ENCODE data around the gene RRP12. TPM values are rescaled to one million over a fixed set of nuclear protein-coding genes. Genes with fewer than 3 reads are reported as not detected.

The RRP12 gene
- total and polyA plus RNA-seq, 2 donors (not counting 3 experiments of a cell fraction or from before 2014, with no cell fraction given) = 13.6 to 35.8 TPM

DNA sequence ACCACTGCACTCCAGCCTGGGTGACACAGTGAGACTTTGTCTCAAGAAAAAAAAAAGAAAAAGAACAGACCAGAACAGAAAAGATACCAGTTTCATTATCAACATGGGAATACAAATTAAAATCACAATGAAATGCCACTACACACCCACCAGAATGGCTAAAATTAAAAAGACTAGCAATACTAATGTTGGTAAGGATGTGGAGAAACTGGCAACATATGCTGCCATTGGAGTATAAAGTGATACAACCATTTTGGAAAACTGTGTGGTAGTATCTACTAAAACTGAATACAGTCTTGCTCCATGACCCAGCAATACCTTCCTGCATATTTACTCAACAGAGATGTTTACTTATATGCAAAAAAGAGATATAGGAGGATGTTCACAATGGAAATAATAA lies 2.9 kb upstream of the RRP12 start:
- POLR2A ChIA-PET = no interaction called here

More for the DNA sequence above, 2.9 kb upstream of the RRP12 start:
- Histone ChIP-seq H3K79me2 (ENCODE audit: control insufficient read depth, insufficient read depth, low read length) (peaks cover 4% of the 10 kb centered on the region), H3K9me1 (replicated peaks; ENCODE audit: control insufficient read depth, extremely low read depth, insufficient read depth, low read length) (no peaks in the 10 kb centered on the region), H3K4me2 (ENCODE audit: insufficient read depth, low read length) (no peak overlapping the region), H3K36me3 (ENCODE audit: control insufficient read depth in 2 of 2, extremely low read depth in 1 of 2, insufficient read depth in 2 of 2, low read length in 2 of 2) (no peaks in the 10 kb centered on the region), H3K4me3 (replicated peaks in 1 of 3; ENCODE audit: insufficient read depth in 1 of 3, low read depth in 1 of 3, low read length in 3 of 3) (no peak overlapping the region), H3K4me1 (ENCODE audit: control insufficient read depth, extremely low read depth, insufficient read depth, low read length) (peaks cover 10% of the 10 kb centered on the region), H3K27me3 (ENCODE audit: control insufficient read depth in 2 of 2, insufficient read depth in 2 of 2, low read length in 2 of 2) (no peaks in the 10 kb centered on the region), H2AFZ (ENCODE audit: low read depth, low read length) (no peak overlapping the region), H4K20me1 (replicated peaks; ENCODE audit: control insufficient read depth, extremely low read depth, insufficient read depth, low read length) (no peaks in the 10 kb centered on the region), H3K27ac (ENCODE audit: insufficient read depth, low read depth, low read length) (no peak overlapping the region), H3K9ac (replicated peaks; ENCODE audit: extremely low read depth, insufficient read depth, low read length) (no peak overlapping the region), H3K9me3 (replicated peaks; ENCODE audit: control insufficient read depth, insufficient read depth, low read length) (no peaks in the 10 kb centered on the region)
- BruUV-seq (replicated peaks) = no TSS peak
- TF ChIP-seq POLR2AphosphoS5 (IDR thresholded peaks at IDR 0.05; ENCODE audit: insufficient read depth, low read depth, low read length) (no peak), MYC (IDR thresholded peaks at IDR 0.05; ENCODE audit: low read depth, low read length) (no peak), GATA2 (IDR thresholded peaks at IDR 0.05; ENCODE audit: insufficient read depth, insufficient read length, low read depth, low read length) (no peak), EZH2 (IDR thresholded peaks at IDR 0.05; ENCODE audit: borderline replicate concordance, low read depth, low read length, severe bottlenecking) (no peak), JUN (IDR thresholded peaks at IDR 0.05; ENCODE audit: borderline replicate concordance, insufficient read depth, insufficient read length, low read depth) (no peak), FOS (IDR thresholded peaks at IDR 0.05; ENCODE audit: borderline replicate concordance, insufficient read depth, low read length) (no peak), POLR2A (IDR thresholded peaks at IDR 0.05; ENCODE audit: low read depth, low read length) (no peak)
- TF ChIP-seq, protein P1, sequence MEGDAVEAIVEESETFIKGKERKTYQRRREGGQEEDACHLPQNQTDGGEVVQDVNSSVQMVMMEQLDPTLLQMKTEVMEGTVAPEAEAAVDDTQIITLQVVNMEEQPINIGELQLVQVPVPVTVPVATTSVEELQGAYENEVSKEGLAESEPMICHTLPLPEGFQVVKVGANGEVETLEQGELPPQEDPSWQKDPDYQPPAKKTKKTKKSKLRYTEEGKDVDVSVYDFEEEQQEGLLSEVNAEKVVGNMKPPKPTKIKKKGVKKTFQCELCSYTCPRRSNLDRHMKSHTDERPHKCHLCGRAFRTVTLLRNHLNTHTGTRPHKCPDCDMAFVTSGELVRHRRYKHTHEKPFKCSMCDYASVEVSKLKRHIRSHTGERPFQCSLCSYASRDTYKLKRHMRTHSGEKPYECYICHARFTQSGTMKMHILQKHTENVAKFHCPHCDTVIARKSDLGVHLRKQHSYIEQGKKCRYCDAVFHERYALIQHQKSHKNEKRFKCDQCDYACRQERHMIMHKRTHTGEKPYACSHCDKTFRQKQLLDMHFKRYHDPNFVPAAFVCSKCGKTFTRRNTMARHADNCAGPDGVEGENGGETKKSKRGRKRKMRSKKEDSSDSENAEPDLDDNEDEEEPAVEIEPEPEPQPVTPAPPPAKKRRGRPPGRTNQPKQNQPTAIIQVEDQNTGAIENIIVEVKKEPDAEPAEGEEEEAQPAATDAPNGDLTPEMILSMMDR (IDR thresholded peaks at IDR 0.05; ENCODE audit: extremely low read depth in 1 of 2, insufficient read depth in 1 of 2, low read depth in 1 of 2, low read length in 2 of 2) = no peak
- TF ChIP-seq, protein P2, sequence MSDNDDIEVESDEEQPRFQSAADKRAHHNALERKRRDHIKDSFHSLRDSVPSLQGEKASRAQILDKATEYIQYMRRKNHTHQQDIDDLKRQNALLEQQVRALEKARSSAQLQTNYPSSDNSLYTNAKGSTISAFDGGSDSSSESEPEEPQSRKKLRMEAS (IDR thresholded peaks at IDR 0.05; ENCODE audit: insufficient read depth, insufficient read length) = no peak
- intact Hi-C loops (cut with micrococcal nuclease) (no loop called here), dilution Hi-C loops (cut with MboI; ENCODE audit: extremely low pct_ligation_motif_present, low sequenced_read_pairs) (no loop called here)
- CTCF ChIA-PET = no interaction called here
- DNase-seq (ENCODE audit: low read depth, low spot score) = no peak
- no peak for FAIRE-seq

Data from endothelial cell of umbilical vein (primary cell).